ENCODE results near the gene NVL. TPM values are rescaled to one million over a fixed set of nuclear protein-coding genes. Genes with fewer than 3 reads are reported as not detected.

Gene NVL
- polyA plus RNA-seq, 1 experiment: 13.2 TPM

DNA sequence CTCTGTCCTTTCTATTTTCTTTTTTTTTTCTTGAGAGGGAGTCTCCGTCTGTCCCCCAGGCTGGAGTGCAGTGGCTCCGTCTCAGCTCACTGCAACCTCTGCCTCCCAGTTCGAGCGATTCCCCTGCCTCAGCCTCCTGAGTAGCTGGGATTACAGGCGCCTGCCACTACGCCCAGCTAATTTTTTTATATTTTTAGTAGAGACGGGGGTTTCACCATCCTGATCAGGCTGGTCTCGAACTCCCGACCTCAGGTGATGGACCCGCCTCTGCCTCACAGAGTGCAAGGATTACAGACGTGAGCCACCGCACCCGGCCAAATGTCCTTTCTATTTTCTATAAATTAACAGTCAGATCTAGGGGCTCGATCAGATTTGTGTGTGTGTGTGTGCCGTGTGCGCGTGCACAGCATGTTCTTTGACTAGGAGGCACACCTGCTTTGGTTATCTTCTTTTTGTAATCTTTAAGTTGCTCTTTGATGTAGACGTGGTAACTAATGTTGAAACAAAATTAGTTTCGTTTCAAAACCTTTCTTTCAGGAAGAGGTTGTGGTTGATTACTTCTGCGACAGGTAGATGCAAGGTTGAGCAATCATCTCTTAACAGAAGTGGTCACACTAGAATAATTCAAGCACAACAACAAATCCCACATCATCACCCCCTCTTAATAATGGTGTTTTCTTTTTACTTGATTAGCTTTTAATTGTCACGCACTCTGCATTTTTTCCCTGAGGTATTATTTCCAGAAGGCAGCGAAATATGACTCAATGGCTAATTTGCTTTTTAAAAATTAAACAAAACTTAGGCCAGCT lies 147.7 kb downstream of the NVL start:
- DNase-seq (ENCODE audit: low read depth): no peak
- TF ChIP-seq, protein P1, sequence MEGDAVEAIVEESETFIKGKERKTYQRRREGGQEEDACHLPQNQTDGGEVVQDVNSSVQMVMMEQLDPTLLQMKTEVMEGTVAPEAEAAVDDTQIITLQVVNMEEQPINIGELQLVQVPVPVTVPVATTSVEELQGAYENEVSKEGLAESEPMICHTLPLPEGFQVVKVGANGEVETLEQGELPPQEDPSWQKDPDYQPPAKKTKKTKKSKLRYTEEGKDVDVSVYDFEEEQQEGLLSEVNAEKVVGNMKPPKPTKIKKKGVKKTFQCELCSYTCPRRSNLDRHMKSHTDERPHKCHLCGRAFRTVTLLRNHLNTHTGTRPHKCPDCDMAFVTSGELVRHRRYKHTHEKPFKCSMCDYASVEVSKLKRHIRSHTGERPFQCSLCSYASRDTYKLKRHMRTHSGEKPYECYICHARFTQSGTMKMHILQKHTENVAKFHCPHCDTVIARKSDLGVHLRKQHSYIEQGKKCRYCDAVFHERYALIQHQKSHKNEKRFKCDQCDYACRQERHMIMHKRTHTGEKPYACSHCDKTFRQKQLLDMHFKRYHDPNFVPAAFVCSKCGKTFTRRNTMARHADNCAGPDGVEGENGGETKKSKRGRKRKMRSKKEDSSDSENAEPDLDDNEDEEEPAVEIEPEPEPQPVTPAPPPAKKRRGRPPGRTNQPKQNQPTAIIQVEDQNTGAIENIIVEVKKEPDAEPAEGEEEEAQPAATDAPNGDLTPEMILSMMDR (IDR thresholded peaks at IDR 0.05; ENCODE audit: insufficient read depth, low read depth, low read length): no peak
- H3K4me3 ChIP-seq (ENCODE audit: low read depth, low read length): peak overlapping the region; percentile 75
- POLR2A ChIA-PET: interaction anchor here (0.6 kb wide), 2 partner anchors 11 to 13 kb away, joined by 3 read pairs; no protein-coding TSS in a partner anchor
- CTCF ChIA-PET: interaction anchor here (1.9 kb wide), 1 partner anchor 11 kb away, joined by 7 read pairs; no protein-coding TSS in a partner anchor
- H3K27me3 ChIP-seq (ENCODE audit: control insufficient read depth, insufficient read depth, low read length): no peaks in the 10 kb centered on the region
- H3K36me3 ChIP-seq (ENCODE audit: control insufficient read depth, insufficient read depth, low read length): peaks cover 1% of the 10 kb centered on the region; the same call in 1 of the 2 replicates

DNA sequence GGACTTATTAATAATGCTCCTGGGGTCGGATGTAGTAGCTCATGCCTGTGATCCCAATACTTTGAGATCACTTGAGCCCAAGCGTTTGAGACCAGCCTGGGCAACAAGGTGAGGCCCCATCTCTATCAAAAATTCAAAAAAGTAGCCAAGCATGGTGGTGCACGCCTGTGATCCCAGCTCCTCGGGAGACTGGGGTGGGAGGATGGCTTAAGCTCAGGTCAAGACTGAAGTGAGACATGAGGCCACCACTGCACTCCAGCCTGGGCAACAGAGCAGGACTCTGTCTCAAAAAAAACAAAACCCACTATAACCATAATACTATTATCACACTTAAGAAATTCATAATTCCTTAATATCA lies 148.5 kb downstream of the NVL start:
- Histone ChIP-seq H3K36me3 (ENCODE audit: control insufficient read depth, insufficient read depth, low read length) (peaks cover 1% of the 10 kb centered on the region; the same call in 1 of the 2 replicates), H3K4me3 (ENCODE audit: low read depth, low read length) (no peak overlapping the region), H3K27me3 (ENCODE audit: control insufficient read depth, insufficient read depth, low read length) (no peaks in the 10 kb centered on the region)
- POLR2A ChIA-PET: no interaction called here
- TF ChIP-seq, protein P1 (IDR thresholded peaks at IDR 0.05; ENCODE audit: insufficient read depth, low read depth, low read length): no peak
- DNase-seq (ENCODE audit: low read depth): no peak
- CTCF ChIA-PET: interaction anchor here (0.6 to 1.9 kb wide), 2 partner anchors 8 to 11 kb away, joined by 3 to 7 read pairs; no protein-coding TSS in a partner anchor

DNA sequence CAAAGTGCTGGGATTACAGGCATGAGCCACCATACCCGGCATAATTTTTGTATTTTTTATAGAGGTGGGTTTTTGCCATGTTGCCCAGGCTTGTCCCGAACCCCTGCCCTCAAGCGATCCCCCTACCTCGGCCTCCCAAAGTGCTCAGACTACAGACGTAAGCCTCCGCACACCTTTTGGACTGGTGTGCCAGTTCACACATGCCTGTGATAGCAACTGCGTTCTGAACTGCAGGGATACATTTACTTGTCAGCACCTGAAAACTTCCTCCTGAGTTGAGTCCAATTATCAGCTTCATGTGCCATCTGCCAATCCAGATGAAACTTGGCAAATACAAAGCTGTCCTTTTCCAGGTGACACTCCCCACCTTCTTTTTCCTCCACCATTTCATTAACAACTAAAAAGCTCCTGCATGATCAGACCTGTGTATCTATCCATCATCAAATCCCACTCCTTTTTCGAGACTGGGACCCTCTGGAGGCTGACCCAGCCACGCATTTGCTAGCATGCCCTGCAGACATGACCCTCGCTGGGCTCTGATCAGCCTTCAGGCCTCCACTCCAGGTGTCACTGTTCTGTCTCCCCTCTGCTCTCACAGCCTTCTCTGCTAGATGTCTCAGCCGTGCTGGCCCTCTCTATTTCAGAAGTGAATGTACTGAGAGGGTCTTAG lies 149.1 kb downstream of the NVL start:
- Histone ChIP-seq H3K36me3 (ENCODE audit: control insufficient read depth, insufficient read depth, low read length) (peaks cover 1% of the 10 kb centered on the region; the same call in 1 of the 2 replicates), H3K4me3 (ENCODE audit: low read depth, low read length) (no peak overlapping the region), H3K27me3 (ENCODE audit: control insufficient read depth, insufficient read depth, low read length) (no peaks in the 10 kb centered on the region)
- DNase-seq (ENCODE audit: low read depth): no peak
- ChIA-PET POLR2A (no interaction called here), CTCF (interaction anchor here (0.6 kb wide), 1 partner anchor 8 kb away, joined by 3 read pairs; no protein-coding TSS in a partner anchor)
- TF ChIP-seq, protein P1 (IDR thresholded peaks at IDR 0.05; ENCODE audit: insufficient read depth, low read depth, low read length): no peak

DNA sequence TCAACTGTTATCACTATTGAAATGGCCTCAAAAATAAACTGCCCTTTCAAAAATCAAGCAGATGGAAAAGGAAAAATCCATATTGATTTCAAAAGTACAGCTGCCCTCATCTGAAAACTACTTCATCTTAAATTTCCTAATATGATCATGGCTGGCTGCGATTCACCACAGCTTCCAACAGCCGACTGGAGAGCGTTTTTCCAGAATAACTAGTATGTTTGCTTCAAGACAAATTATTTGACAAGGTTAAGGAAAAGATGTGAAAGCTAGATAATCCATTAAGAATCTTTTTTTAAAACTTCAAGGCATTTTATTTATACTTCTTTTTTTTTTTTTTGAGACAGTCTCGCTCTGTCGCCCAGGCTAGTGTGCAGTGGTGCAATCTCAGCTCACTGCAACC lies 151.1 kb downstream of the NVL start:
- TF ChIP-seq, protein P1 (IDR thresholded peaks at IDR 0.05; ENCODE audit: insufficient read depth, low read depth, low read length): no peak
- ChIA-PET CTCF (interaction anchor here (1.0 kb wide), 1 partner anchor 9 kb away, joined by 3 read pairs; no protein-coding TSS in a partner anchor), POLR2A (no interaction called here)
- no peaks in the 10 kb centered on the region for H3K36me3 ChIP-seq (ENCODE audit: control insufficient read depth, insufficient read depth, low read length)
- H3K4me3 ChIP-seq (ENCODE audit: low read depth, low read length): no peak overlapping the region
- no peaks in the 10 kb centered on the region for H3K27me3 ChIP-seq (ENCODE audit: control insufficient read depth, insufficient read depth, low read length)
- DNase-seq (ENCODE audit: low read depth): no peak

DNA sequence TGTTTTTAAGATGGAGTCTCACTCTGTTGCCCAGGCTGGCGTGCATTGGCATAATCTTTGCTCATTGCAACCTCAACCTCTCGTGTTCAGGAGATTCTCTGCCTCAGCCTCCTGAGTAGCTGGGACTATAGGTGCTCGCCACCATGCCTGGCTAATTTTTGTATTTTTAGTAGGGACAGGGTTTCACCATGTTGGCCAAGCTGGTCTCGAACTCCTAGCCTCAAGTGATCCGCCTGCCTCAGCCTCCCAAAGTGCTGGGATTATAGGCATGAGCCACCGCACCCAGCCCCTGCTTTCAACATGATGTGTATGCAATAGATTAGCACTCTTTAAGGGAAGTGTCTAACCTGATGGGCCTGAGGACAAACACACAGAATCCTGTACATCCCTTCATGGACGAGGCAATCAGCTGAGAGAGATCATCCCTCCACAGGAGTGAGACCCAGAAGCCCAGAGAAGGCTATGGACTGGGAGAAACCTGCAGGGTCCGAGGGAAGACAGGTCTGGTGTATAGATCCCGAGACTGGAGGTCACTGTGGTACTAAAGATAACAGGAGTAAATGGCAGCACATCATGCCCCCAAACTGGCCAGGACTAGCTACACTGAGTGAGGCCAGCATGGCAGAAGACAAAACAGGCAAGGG lies 152.5 kb downstream of the NVL start:
- POLR2A ChIA-PET: no interaction called here
- CTCF ChIA-PET: interaction anchor here (0.6 to 1.0 kb wide), 3 partner anchors 9 to 149 kb away, joined by 3 read pairs; no protein-coding TSS in a partner anchor

More for the DNA sequence above, 152.5 kb downstream of the NVL start:
- TF ChIP-seq, protein P1 (IDR thresholded peaks at IDR 0.05; ENCODE audit: insufficient read depth, low read depth, low read length): no peak
- no peaks in the 10 kb centered on the region for H3K27me3 ChIP-seq (ENCODE audit: control insufficient read depth, insufficient read depth, low read length)
- no peaks in the 10 kb centered on the region for H3K36me3 ChIP-seq (ENCODE audit: control insufficient read depth, insufficient read depth, low read length)
- no peak overlapping the region for H3K4me3 ChIP-seq (ENCODE audit: low read depth, low read length)
- DNase-seq (ENCODE audit: low read depth): no peak
